Left renal cortex interstitium (tissue), 4 donors: ENCODE measurements around the gene POMC. TPM values are rescaled to one million over a fixed set of nuclear protein-coding genes. Genes with fewer than 3 reads are reported as not detected.

Experiments
- polyA plus RNA-seq, 4 donors: library from polyadenylated mRNA; unstranded; fragments of 120-200 nt; gene quantifications; one replicate each; pipeline ENCODE4 v1.2.1, GENCODE V29; 2013; ENCODE audit not compliant: insufficient read length in 4 of 4

The POMC gene
- polyA plus RNA-seq, 4 donors = 5.0 to 12.5 (median 7.6) TPM

Other genes starting within 250 kb of the POMC start
- 10 to 100 TPM; 20.6 to 30.3 (median 23.7) TPM for gene ADCY3, start 248.3 kb downstream of the POMC start, polyA plus RNA-seq
- 10 to 100 TPM in 1 of 4 donors, 1 to 10 TPM in 3; 7.4 to 12.1 (median 9.5) TPM for gene DNAJC27, start 196.6 kb downstream of the POMC start, polyA plus RNA-seq
- 1 to 10 TPM; 4.8 to 8.8 (median 7.0) TPM for gene EFR3B, start 126.5 kb downstream of the POMC start, polyA plus RNA-seq
- 100 to 1,000 TPM in 2 of 4 donors, 10 to 100 TPM in 2; 65.8 to 105 (median 90.4) TPM for gene DNMT3A, start 173.3 kb upstream of the POMC start, polyA plus RNA-seq